IPS-NIHi11 (cell line): ENCODE results near the gene UPP1.
A peak's percentile ranks its signal among the peaks of the same experiment; 100 is the strongest.
"Not testable (repeated sequence)": the region's sequence is repeated elsewhere in the genome, so short reads cannot be mapped to it uniquely, and the experiment has no call there.

Source experiments
- DNase-seq: peaks from one replicate; pipeline ENCODE4 v3.0.0; 2012; ENCODE audit warnings: mixed read lengths, low spot score

UPP1 gene

GRCh38 chr7:48111596-48111995 lies 22.5 kb downstream of the UPP1 start:
- no peak for DNase-seq

- no peak for DNase-seq
These were observed 23.5 kb downstream of the UPP1 start for GRCh38 chr7:48112401-48113165.

- no peak for DNase-seq
These were observed 24.2 kb downstream of the UPP1 start for GRCh38 chr7:48113275-48113674.

- no peak for DNase-seq
These were observed 25.1 kb downstream of the UPP1 start for GRCh38 chr7:48114115-48114514.

GRCh38 chr7:48114589-48114988 lies 25.5 kb downstream of the UPP1 start:
- no peak for DNase-seq

GRCh38 chr7:48116043-48116442 lies 27.0 kb downstream of the UPP1 start:
- DNase-seq = no peak

- DNase-seq = no peak
These were observed 29.0 kb downstream of the UPP1 start for GRCh38 chr7:48118041-48118440.

GRCh38 chr7:48120536-48120935 lies 31.5 kb downstream of the UPP1 start:
- DNase-seq = not testable (repeated sequence)

GRCh38 chr7:48126037-48126436 lies 37.0 kb downstream of the UPP1 start:
- DNase-seq = no peak

GRCh38 chr7:48130658-48131108 lies 41.6 kb downstream of the UPP1 start:
- DNase-seq = no peak

GRCh38 chr7:48132792-48133191 lies 43.7 kb downstream of the UPP1 start:
- no peak for DNase-seq

GRCh38 chr7:48139459-48139858 lies 50.4 kb downstream of the UPP1 start:
- DNase-seq = peak; percentile 17

GRCh38 chr7:48140001-48140681 lies 51.1 kb downstream of the UPP1 start:
- no peak for DNase-seq

GRCh38 chr7:48141521-48141920 lies 52.5 kb downstream of the UPP1 start:
- no peak for DNase-seq

GRCh38 chr7:48144291-48144768 lies 55.3 kb downstream of the UPP1 start:
- no peak for DNase-seq

- no peak for DNase-seq
These were observed 58.1 kb downstream of the UPP1 start for GRCh38 chr7:48147078-48147591.

- DNase-seq = not testable (repeated sequence)
These were observed 58.6 kb downstream of the UPP1 start for GRCh38 chr7:48147690-48148089.

- no peak for DNase-seq
These were observed 59.2 kb downstream of the UPP1 start for GRCh38 chr7:48148311-48148710.

GRCh38 chr7:48149058-48149457 lies 60.0 kb downstream of the UPP1 start:
- no peak for DNase-seq

- no peak for DNase-seq
These were observed 61.0 kb downstream of the UPP1 start for GRCh38 chr7:48150086-48150485.

- DNase-seq = peak; percentile 42
These were observed 65.8 kb downstream of the UPP1 start for GRCh38 chr7:48154792-48155413.
